GM12874 (cell line): ENCODE data around the gene POLR3GL.

Source experiments
- TF ChIP-seq, protein P1 (sequence below): IDR thresholded peaks from 2 replicates; pipeline ENCODE4 v1.5.1; 2011; ENCODE audit warnings: low read depth, mild to moderate bottlenecking, control low read depth, low read length, moderate library complexity; ENCODE audit not compliant: insufficient read depth

POLR3GL gene

DNA sequence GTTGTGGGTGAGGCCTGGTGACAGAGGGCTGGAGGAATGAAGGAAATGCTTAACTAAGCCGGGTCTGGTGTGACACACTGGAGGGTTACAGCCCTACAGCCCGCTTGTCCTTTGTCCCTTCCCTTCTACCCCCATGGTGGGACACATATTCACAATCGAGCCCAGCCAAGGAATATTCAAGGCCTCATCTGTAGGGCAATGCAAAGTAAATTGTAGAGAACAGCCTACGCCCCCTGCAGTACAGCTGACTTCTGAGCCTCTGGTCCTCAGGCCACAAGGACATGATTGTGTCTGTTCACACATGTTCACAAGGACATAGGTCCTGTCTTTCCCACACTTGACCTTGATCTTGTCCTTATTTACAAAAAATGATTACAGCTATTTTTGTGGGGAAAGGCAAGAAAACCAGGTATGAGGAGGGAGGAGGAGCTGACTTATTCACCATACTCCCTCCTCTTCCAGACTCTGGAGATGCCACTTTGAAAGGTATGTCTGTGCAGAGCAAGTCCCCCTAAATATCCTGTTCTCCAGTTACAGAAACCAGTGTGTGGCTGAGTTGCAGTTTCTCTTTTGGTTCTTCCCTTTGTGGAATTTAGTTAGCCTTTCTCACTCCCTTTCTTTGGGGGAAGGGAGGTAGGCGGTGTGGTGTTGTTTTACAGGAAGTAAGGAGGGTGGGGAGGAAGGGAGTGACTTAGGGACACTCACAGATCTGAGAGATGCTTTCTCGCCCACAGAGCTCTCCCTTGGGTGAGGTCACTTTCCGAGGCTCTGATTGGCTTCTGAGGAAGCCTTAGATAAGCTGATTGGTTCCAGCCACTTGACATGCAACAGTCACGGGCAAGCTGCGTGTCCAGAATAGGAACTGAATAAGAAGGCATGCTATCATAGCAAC, 14.6 kb downstream of the POLR3GL start:
- TF ChIP-seq, protein P1, sequence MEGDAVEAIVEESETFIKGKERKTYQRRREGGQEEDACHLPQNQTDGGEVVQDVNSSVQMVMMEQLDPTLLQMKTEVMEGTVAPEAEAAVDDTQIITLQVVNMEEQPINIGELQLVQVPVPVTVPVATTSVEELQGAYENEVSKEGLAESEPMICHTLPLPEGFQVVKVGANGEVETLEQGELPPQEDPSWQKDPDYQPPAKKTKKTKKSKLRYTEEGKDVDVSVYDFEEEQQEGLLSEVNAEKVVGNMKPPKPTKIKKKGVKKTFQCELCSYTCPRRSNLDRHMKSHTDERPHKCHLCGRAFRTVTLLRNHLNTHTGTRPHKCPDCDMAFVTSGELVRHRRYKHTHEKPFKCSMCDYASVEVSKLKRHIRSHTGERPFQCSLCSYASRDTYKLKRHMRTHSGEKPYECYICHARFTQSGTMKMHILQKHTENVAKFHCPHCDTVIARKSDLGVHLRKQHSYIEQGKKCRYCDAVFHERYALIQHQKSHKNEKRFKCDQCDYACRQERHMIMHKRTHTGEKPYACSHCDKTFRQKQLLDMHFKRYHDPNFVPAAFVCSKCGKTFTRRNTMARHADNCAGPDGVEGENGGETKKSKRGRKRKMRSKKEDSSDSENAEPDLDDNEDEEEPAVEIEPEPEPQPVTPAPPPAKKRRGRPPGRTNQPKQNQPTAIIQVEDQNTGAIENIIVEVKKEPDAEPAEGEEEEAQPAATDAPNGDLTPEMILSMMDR = peak; percentile 36; the same call in 1 of the 2 replicates

DNA sequence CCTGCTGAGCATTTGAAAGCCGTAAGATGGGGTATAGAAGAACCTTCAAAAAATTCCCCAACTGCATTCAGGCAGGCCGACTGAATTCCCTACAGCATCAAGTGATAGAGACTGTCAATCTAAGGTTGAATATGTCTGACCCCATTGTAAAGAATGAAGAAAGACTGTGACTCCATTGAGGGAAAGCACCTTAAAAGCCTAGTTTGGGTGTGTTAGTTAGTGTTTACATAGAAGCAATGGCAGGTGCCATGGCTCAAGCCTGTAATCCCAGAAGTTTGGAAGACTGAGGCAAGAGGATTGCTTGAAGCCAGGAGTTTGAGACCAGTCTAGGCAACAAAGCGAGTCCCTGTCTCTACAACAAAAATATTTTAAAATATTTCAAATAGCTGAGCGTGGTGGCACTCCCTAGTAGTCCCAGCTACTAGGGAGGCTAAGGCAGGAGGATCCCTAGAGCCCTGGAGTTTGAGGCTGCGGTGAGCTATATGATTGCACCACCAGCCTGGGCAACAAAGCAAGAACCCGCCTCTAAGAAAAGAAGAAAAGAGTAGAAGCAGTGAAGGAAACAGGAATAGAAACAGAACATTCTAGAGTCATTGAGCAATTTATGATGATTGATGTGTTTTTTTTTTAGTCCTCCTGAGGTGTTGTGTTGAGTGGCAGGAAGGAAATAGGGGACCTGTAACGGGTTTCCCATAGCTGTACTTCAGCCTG, 15.4 kb downstream of the POLR3GL start:
- TF ChIP-seq, protein P1 = no peak

GRCh38 chr1:145980457-145980994, 16.0 kb downstream of the POLR3GL start:
- TF ChIP-seq, protein P1 = no peak

DNA sequence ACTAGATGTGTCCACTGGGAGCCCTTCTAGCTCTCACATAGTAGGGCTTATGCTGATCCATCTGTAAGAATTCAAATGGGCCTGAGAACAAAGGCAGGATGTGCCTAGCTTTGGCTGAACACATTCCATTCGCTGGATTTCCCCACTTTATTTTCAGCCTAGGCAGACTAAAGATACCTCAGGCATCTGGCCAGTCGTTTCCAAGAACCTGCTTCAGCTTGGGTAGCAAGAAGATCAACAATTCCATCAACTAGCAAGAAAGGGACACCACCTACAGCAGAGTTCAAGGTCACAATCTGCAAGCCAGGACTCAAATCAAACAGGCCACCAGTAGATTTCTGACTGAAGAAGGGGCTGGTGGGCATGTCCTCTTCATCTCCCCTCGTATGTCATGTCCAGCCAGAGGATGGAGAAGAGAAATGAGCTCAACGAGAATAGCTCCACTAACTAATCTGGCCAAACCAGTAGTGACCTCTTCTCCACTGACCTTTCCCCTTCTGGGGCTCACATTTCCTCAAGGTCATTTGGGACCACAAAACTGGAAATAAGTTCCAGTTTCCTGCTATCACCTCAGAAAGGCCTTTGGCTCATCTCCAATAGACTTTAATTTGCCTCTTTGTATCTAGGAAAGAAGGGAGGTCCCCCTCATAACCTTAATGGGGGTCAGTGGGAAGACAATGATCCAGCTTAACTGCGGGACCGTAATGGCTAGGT, 17.7 kb downstream of the POLR3GL start:
- TF ChIP-seq, protein P1 = no peak

GRCh38 chr1:145983206-145983675, 18.8 kb downstream of the POLR3GL start:
- TF ChIP-seq, protein P1 = no peak

DNA sequence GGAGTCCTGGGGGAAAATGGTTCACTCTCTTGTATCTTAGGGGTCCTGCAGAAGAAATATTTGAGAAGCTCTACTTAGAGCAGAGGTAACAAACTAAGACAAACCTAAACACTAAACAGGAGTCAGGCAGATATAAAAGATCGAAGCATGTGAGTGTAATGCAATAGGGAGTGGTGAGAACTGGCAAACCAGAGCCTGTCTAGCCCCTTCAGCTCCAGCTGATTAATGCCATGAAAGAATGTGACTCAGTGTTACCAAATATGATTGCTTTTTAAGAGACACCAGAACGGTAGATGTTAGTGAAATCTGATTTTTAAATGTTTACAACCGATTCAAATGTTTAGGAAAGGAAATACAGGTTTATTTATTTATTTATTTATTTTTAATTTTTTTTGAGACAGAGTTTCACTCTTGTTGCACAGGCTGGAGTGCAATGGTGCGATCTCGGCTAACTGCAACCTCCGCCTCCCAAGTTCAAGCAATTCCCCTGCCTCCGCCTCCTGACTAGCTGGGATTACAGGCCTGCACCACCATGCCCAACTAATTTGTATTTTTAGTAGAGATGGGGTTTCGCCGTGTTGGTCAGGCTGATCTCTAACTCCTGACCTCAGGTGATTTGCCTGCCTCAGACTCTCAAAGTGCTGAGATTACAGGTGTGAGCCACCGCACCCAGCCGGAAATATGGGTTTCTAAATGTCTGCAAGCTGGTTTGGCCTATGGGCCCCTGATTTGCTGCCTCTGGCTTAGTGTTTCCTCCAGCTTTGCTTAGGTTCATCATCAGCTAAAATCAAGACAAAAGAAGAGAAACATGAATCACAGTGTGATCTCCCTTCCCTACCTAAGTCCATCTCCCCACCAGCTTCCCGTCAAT, 19.7 kb downstream of the POLR3GL start:
- TF ChIP-seq, protein P1 = no peak
